Neural cell (in vitro differentiated cells): ENCODE measurements around the gene SEC63. TPM values are rescaled to one million over a fixed set of nuclear protein-coding genes. Genes with fewer than 3 reads are reported as not detected.
"Not testable (repeated sequence)": the region's sequence is repeated elsewhere in the genome, so short reads cannot be mapped to it uniquely, and the experiment has no call there.

Source experiments
- H2AFZ ChIP-seq: fragments of 200-600, 300-800 bp; sonication (generic), shearing (Covaris generic); 2 replicates; pipeline ENCODE4 v1.6.0; 2014; ENCODE audit warnings: low read depth, mild to moderate bottlenecking, antibody characterized with exemption, low read length, moderate library complexity
- H3F3A ChIP-seq: fragments of 200-600 bp; shearing (Covaris generic); 2 replicates; pipeline ENCODE4 v1.6.1; 2016; ENCODE audit warnings: mild to moderate bottlenecking, moderate library complexity, mixed read lengths, antibody characterized with exemption, low read length; ENCODE audit not compliant: insufficient read depth, poor library complexity, severe bottlenecking
- H3K27ac ChIP-seq: fragments of 200-600, 300-800 bp; sonication (generic), shearing (Covaris generic); 2 replicates; pipeline ENCODE4 v1.5.1; 2014; ENCODE audit warnings: mild to moderate bottlenecking, low read length, moderate library complexity
- H3K27me3 ChIP-seq: fragments of 300-800, 200-600 bp; sonication (generic), shearing (Covaris generic); 2 replicates; pipeline ENCODE4 v1.6.0; 2014; ENCODE audit warnings: mild to moderate bottlenecking, low read depth, low read length, moderate library complexity; ENCODE audit not compliant: insufficient read depth
- H3K36me3 ChIP-seq: fragments of 300-800, 200-600 bp; sonication (generic), shearing (Covaris generic); 2 replicates; pipeline ENCODE4 v1.5.1; 2014; ENCODE audit warnings: mild to moderate bottlenecking, antibody characterized with exemption, low read length, moderate library complexity; ENCODE audit not compliant: insufficient read depth
- H3K4me2 ChIP-seq: fragments of 300-800, 200-600 bp; sonication (generic), shearing (Covaris generic); 2 replicates; pipeline ENCODE4 v1.6.0; 2014; ENCODE audit warnings: mild to moderate bottlenecking, low read length
- H3K4me3 ChIP-seq: fragments of 300-800, 200-600 bp; sonication (generic), shearing (Covaris generic); 2 replicates; pipeline ENCODE4 v1.5.1; 2014; ENCODE audit warnings: mild to moderate bottlenecking, low read length, moderate library complexity
- H3K79me2 ChIP-seq: fragments of 200-600 bp; shearing (Covaris generic); replicated peaks from 2 replicates; pipeline ENCODE4 v1.6.0; 2014; ENCODE audit warnings: mild to moderate bottlenecking, low read length, moderate library complexity; ENCODE audit not compliant: insufficient read depth
- H3K9ac ChIP-seq: fragments of 300-800, 200-600 bp; sonication (generic), shearing (Covaris generic); 2 replicates; pipeline ENCODE4 v1.6.1; 2016; ENCODE audit warnings: mild to moderate bottlenecking, low read length, mixed read lengths
- H3K9me2 ChIP-seq: fragments of 200-600 bp; shearing (Covaris generic); 2 replicates; pipeline ENCODE4 v1.6.1; 2016; ENCODE audit warnings: mild to moderate bottlenecking, low read length, mixed read lengths; ENCODE audit not compliant: insufficient read depth
- H3K9me3 ChIP-seq: fragments of 200-600, 300-800 bp; sonication (generic), shearing (Covaris generic); 2 replicates; pipeline ENCODE4 v1.6.1; 2016; ENCODE audit warnings: mild to moderate bottlenecking, mixed run types, low read length, moderate library complexity, mixed read lengths
- H4K20me1 ChIP-seq: fragments of 200-600 bp; shearing (Covaris generic); 2 replicates; pipeline ENCODE4 v1.6.1; 2016; ENCODE audit warnings: mild to moderate bottlenecking, mixed run types; ENCODE audit not compliant: insufficient read depth
- EZH2 ChIP-seq: fragments of 200-600, 300-800 bp; shearing (Covaris generic), sonication (generic); IDR thresholded peaks from 2 replicates; pipeline ENCODE4 v1.6.1; 2014; ENCODE audit warnings: antibody characterized with exemption, low read length, borderline replicate concordance, mild to moderate bottlenecking; ENCODE audit not compliant: insufficient read depth, poor library complexity, severe bottlenecking
- MXI1 ChIP-seq: fragments of 450-650 bp; conservative IDR thresholded peaks from 2 replicates; pipeline ENCODE4 v1.6.1; 2014; ENCODE audit warnings: antibody characterized with exemption, mild to moderate bottlenecking; ENCODE audit not compliant: poor library complexity, severe bottlenecking
- RAD21 ChIP-seq: fragments of 450-650 bp; conservative IDR thresholded peaks from 2 replicates; pipeline ENCODE4 v1.6.1; 2014; ENCODE audit warnings: antibody characterized with exemption, mild to moderate bottlenecking, moderate library complexity
- polyA plus RNA-seq: library from polyadenylated mRNA; depleted of rRNA; stranded (reverse); fragments of >200 nt; gene quantifications from 2 replicates; pipeline ENCODE4 v1.2.3, GENCODE V29; 2014
- TF ChIP-seq, protein P1 (sequence below): IDR thresholded peaks from 2 replicates; pipeline ENCODE4 v1.6.1; 2012; ENCODE audit warnings: borderline replicate concordance
- TF ChIP-seq, protein P2 (sequence below): fragments of 450-650 bp; IDR thresholded peaks from 2 replicates; pipeline ENCODE4 v1.5.1; 2014; ENCODE audit warnings: antibody characterized with exemption, mild to moderate bottlenecking, moderate library complexity; ENCODE audit not compliant: poor library complexity, severe bottlenecking

SEC63 gene
- polyA plus RNA-seq, 1 donor from 2014 or later, result 34.8 TPM

- Histone ChIP-seq H3K27ac (no peak overlapping the region), H3K79me2 (no peaks in the 10 kb centered on the region), H3F3A (no peaks in the 10 kb centered on the region), H3K27me3 (peaks cover 8% of the 10 kb centered on the region), H3K9ac (no peak overlapping the region), H2AFZ (no peak overlapping the region), H3K9me2 (no peaks in the 10 kb centered on the region), H3K9me3 (no peaks in the 10 kb centered on the region), H3K4me2 (no peak overlapping the region), H3K4me3 (no peak overlapping the region), H4K20me1 (no peaks in the 10 kb centered on the region), H3K36me3 (no peaks in the 10 kb centered on the region)
- TF ChIP-seq EZH2, result no peak
- TF ChIP-seq MXI1, result no peak
- TF ChIP-seq RAD21, result no peak
These were observed 43.8 kb upstream of the SEC63 start for GRCh38 chr6:108001696-108002231.

DNA sequence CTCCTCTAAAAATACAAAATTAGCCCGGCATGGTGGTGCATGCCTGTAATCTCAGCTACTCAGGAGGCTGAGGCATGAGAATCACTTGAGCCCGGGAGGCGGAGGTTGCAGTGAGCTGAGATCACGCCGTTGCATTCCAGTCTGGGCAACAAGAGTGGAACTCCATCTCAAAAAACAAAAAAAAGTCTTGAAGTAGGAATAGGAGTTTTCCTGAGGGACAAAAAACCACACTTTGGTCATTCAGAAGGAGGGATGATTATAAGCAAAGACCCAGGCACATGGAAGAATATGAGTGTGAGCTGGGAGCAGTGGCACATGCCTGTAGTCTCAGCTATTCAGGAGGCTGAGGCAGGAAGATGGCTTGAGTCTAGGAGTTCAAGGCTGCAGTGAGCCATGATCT lies 42.3 kb upstream of the SEC63 start:
- H3F3A ChIP-seq, H3K27ac ChIP-seq, H3K27me3 ChIP-seq, H3K9me3 ChIP-seq, H2AFZ ChIP-seq, H3K79me2 ChIP-seq, H3K4me2 ChIP-seq, H4K20me1 ChIP-seq, H3K9ac ChIP-seq, H3K9me2 ChIP-seq, H3K4me3 ChIP-seq, H3K36me3 ChIP-seq: not testable (repeated sequence)

DNA sequence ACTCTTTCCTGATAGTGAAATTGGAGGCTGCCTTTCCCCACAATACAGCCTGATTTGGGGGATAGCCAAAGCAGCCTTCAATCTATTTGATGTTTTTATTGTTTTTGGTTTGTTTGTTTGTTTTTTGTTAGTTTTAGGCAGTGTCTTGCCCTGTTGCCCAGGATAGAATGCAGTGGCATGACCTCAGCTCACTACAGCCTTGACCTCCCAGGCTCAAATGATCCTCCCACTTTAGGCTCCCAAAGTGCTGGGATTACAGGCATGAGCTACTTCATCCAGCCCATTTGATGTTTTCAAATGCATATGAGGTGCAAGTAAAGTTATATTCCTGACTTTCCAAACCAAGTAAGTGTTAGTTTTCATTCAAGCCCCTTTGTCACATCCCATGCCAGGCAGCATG lies 41.3 kb upstream of the SEC63 start:
- Histone ChIP-seq H3K4me2 (no peak overlapping the region), H3K27me3 (peaks cover 8% of the 10 kb centered on the region), H3K27ac (no peak overlapping the region), H3K79me2 (no peaks in the 10 kb centered on the region), H2AFZ (no peak overlapping the region), H4K20me1 (no peaks in the 10 kb centered on the region), H3F3A (no peaks in the 10 kb centered on the region), H3K9me2 (no peaks in the 10 kb centered on the region), H3K9me3 (no peaks in the 10 kb centered on the region), H3K36me3 (no peaks in the 10 kb centered on the region), H3K9ac (no peak overlapping the region), H3K4me3 (no peak overlapping the region)
- no peak for TF ChIP-seq RAD21

- Histone ChIP-seq H3K79me2 (no peaks in the 10 kb centered on the region), H2AFZ (no peak overlapping the region), H3K4me2 (no peak overlapping the region), H3F3A (no peaks in the 10 kb centered on the region), H3K9me3 (no peaks in the 10 kb centered on the region), H3K9ac (no peak overlapping the region), H3K27ac (no peak overlapping the region), H3K9me2 (no peaks in the 10 kb centered on the region), H3K36me3 (no peaks in the 10 kb centered on the region), H3K4me3 (no peak overlapping the region), H3K27me3 (no peaks in the 10 kb centered on the region), H4K20me1 (no peaks in the 10 kb centered on the region)
- no peak for TF ChIP-seq MXI1
- TF ChIP-seq, protein P1, sequence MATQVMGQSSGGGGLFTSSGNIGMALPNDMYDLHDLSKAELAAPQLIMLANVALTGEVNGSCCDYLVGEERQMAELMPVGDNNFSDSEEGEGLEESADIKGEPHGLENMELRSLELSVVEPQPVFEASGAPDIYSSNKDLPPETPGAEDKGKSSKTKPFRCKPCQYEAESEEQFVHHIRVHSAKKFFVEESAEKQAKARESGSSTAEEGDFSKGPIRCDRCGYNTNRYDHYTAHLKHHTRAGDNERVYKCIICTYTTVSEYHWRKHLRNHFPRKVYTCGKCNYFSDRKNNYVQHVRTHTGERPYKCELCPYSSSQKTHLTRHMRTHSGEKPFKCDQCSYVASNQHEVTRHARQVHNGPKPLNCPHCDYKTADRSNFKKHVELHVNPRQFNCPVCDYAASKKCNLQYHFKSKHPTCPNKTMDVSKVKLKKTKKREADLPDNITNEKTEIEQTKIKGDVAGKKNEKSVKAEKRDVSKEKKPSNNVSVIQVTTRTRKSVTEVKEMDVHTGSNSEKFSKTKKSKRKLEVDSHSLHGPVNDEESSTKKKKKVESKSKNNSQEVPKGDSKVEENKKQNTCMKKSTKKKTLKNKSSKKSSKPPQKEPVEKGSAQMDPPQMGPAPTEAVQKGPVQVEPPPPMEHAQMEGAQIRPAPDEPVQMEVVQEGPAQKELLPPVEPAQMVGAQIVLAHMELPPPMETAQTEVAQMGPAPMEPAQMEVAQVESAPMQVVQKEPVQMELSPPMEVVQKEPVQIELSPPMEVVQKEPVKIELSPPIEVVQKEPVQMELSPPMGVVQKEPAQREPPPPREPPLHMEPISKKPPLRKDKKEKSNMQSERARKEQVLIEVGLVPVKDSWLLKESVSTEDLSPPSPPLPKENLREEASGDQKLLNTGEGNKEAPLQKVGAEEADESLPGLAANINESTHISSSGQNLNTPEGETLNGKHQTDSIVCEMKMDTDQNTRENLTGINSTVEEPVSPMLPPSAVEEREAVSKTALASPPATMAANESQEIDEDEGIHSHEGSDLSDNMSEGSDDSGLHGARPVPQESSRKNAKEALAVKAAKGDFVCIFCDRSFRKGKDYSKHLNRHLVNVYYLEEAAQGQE, result no peak
- TF ChIP-seq, protein P2, sequence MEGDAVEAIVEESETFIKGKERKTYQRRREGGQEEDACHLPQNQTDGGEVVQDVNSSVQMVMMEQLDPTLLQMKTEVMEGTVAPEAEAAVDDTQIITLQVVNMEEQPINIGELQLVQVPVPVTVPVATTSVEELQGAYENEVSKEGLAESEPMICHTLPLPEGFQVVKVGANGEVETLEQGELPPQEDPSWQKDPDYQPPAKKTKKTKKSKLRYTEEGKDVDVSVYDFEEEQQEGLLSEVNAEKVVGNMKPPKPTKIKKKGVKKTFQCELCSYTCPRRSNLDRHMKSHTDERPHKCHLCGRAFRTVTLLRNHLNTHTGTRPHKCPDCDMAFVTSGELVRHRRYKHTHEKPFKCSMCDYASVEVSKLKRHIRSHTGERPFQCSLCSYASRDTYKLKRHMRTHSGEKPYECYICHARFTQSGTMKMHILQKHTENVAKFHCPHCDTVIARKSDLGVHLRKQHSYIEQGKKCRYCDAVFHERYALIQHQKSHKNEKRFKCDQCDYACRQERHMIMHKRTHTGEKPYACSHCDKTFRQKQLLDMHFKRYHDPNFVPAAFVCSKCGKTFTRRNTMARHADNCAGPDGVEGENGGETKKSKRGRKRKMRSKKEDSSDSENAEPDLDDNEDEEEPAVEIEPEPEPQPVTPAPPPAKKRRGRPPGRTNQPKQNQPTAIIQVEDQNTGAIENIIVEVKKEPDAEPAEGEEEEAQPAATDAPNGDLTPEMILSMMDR, result no peak
These were observed 34.0 kb upstream of the SEC63 start for GRCh38 chr6:107991772-107992550.
